Placental pericyte (primary cell): ENCODE data around the gene OR5T3. TPM values are rescaled to one million over a fixed set of nuclear protein-coding genes. Genes with fewer than 3 reads are reported as not detected.

Experiments used
- total RNA-seq: library from RNA; depleted of rRNA; stranded (reverse); fragments of >200 nt; gene quantifications from 2 replicates; pipeline ENCODE4 v1.2.3, GENCODE V29; 2012

OR5T3 gene
- not detected in 2 replicates for total RNA-seq

GRCh38 chr11:56251954-56252353 lies at the start of gene OR5T3:
Gene OR5T3 (plus strand): TSS chr11:56252254. CDS start chr11:56252254, 0 bp downstream.

GRCh38 chr11:56234155-56234554 lies 17.9 kb upstream of the OR5T3 start, which contains the start of gene OR5T2:
Gene OR5T2 (minus strand): TSS chr11:56234255. CDS start chr11:56233062, 1,193 bp downstream.

GRCh38 chr11:56273854-56274253 lies 21.8 kb downstream of the OR5T3 start, which contains the start of gene OR5T1:
Gene OR5T1 (plus strand): TSS chr11:56274154. CDS start chr11:56275639, 1,485 bp downstream.

DNA sequence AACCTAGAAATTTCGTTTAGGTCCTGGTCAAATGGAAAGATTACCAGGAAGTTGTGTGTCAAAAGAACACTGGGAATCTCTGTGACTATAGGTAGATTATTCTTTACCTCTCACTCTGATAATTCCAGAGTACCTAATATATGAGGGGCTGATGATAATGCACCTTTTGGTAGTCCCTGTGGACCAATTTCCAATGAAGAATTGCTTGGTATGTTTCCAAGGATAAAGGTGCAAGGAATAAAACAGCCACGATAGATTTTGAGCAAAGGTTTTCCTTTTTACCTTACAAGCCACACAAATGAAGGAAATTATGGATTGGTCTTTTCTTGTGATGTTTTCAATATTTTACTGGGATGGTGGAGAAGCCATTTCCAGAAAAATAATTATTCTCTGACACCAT lies 40.1 kb downstream of the OR5T3 start, which contains the start of gene OR8H1:
Gene OR8H1 (minus strand): TSS at position 101 of the 400 bp plus-strand sequence. CDS start 1,192 bp downstream, outside the sequence.

Other genes starting within 250 kb of the OR5T3 start
- not detected in 2 replicates for gene OR5AS1, start 224.6 kb upstream of the OR5T3 start, total RNA-seq
- gene OR8I2, start 158.9 kb upstream of the OR5T3 start, total RNA-seq = not detected in 2 replicates
- gene OR8H2, start 148.6 kb upstream of the OR5T3 start, total RNA-seq = not detected in 2 replicates
- not detected in 2 replicates for gene OR8H3, start 129.9 kb upstream of the OR5T3 start, total RNA-seq
- not detected in 2 replicates for gene OR8J3, start 112.1 kb upstream of the OR5T3 start, total RNA-seq
- not detected in 2 replicates for gene OR8K5, start 91.9 kb upstream of the OR5T3 start, total RNA-seq
- not detected in 2 replicates for gene OR5J2, start 75.6 kb upstream of the OR5T3 start, total RNA-seq
- not detected in 2 replicates for gene OR5T2, start 18.0 kb upstream of the OR5T3 start, total RNA-seq
- gene OR5T1, start 21.9 kb downstream of the OR5T3 start, total RNA-seq = not detected in 2 replicates
- not detected in 2 replicates for gene OR8H1, start 40.0 kb downstream of the OR5T3 start, total RNA-seq
- gene OR8K3, start 62.9 kb downstream of the OR5T3 start, total RNA-seq = not detected in 2 replicates
- not detected in 2 replicates for gene OR8K1, start 93.8 kb downstream of the OR5T3 start, total RNA-seq
- gene OR8J1, start 102.0 kb downstream of the OR5T3 start, total RNA-seq = not detected in 2 replicates
- not detected in 2 replicates for gene OR8U1, start 123.4 kb downstream of the OR5T3 start, total RNA-seq
- gene OR5AL1, start 160.4 kb downstream of the OR5T3 start, total RNA-seq = not detected in 2 replicates
- gene OR5M3, start 221.1 kb downstream of the OR5T3 start, total RNA-seq = not detected in 2 replicates
- not detected in 2 replicates for gene OR5M8, start 239.1 kb downstream of the OR5T3 start, total RNA-seq